ENCODE measurements around the gene RPRD1B.

DNA sequence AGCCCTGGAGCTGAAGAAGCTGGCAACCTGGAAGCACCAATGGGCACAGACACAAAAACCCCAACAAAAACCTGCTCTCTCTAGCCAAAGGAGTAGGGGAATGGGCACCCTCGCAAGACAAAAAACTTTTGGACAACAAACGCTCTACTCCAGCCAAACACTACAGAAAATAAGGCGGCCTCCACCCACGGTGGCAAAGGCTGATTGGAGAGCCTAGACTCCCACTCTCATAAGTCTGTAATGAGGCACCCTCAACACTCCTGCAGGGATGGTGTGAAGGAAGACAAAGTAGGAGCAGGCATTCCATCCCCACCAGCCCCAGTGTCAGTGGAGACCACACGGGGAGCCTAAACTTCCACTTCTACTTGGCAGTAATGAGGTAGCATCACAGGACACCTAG, 9.1 kb upstream of the RPRD1B start:
- TF ChIP-seq, protein P1, sequence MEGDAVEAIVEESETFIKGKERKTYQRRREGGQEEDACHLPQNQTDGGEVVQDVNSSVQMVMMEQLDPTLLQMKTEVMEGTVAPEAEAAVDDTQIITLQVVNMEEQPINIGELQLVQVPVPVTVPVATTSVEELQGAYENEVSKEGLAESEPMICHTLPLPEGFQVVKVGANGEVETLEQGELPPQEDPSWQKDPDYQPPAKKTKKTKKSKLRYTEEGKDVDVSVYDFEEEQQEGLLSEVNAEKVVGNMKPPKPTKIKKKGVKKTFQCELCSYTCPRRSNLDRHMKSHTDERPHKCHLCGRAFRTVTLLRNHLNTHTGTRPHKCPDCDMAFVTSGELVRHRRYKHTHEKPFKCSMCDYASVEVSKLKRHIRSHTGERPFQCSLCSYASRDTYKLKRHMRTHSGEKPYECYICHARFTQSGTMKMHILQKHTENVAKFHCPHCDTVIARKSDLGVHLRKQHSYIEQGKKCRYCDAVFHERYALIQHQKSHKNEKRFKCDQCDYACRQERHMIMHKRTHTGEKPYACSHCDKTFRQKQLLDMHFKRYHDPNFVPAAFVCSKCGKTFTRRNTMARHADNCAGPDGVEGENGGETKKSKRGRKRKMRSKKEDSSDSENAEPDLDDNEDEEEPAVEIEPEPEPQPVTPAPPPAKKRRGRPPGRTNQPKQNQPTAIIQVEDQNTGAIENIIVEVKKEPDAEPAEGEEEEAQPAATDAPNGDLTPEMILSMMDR (IDR thresholded peaks at IDR 0.05; ENCODE audit: low read depth, low read length, missing input control), result no peak
- no peak for TF ChIP-seq RAD21 (IDR thresholded peaks at IDR 0.05)
- no peak for TF ChIP-seq TAF1 (conservative IDR thresholded peaks at IDR 0.05)
- TF ChIP-seq, protein P2, sequence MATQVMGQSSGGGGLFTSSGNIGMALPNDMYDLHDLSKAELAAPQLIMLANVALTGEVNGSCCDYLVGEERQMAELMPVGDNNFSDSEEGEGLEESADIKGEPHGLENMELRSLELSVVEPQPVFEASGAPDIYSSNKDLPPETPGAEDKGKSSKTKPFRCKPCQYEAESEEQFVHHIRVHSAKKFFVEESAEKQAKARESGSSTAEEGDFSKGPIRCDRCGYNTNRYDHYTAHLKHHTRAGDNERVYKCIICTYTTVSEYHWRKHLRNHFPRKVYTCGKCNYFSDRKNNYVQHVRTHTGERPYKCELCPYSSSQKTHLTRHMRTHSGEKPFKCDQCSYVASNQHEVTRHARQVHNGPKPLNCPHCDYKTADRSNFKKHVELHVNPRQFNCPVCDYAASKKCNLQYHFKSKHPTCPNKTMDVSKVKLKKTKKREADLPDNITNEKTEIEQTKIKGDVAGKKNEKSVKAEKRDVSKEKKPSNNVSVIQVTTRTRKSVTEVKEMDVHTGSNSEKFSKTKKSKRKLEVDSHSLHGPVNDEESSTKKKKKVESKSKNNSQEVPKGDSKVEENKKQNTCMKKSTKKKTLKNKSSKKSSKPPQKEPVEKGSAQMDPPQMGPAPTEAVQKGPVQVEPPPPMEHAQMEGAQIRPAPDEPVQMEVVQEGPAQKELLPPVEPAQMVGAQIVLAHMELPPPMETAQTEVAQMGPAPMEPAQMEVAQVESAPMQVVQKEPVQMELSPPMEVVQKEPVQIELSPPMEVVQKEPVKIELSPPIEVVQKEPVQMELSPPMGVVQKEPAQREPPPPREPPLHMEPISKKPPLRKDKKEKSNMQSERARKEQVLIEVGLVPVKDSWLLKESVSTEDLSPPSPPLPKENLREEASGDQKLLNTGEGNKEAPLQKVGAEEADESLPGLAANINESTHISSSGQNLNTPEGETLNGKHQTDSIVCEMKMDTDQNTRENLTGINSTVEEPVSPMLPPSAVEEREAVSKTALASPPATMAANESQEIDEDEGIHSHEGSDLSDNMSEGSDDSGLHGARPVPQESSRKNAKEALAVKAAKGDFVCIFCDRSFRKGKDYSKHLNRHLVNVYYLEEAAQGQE (IDR thresholded peaks at IDR 0.05), result no peak
- no peak for TF ChIP-seq ZBTB33 (IDR thresholded peaks at IDR 0.05)
- TF ChIP-seq EGR1 (IDR thresholded peaks at IDR 0.05; ENCODE audit: low read depth in 2 of 2), result no peak
- no peak for TF ChIP-seq RXRA (IDR thresholded peaks at IDR 0.05)
- no peak for TF ChIP-seq FOXA1 (IDR thresholded peaks at IDR 0.05)
- no peak for TF ChIP-seq JUND (IDR thresholded peaks at IDR 0.05)
- no peak for TF ChIP-seq MAX (IDR thresholded peaks at IDR 0.05)
- no peak for TF ChIP-seq GABPA (IDR thresholded peaks at IDR 0.05 in 1 of 2, conservative IDR thresholded peaks at IDR 0.05 in 1 of 2)
- TF ChIP-seq YY1 (IDR thresholded peaks at IDR 0.05), result no peak
- no peak for TF ChIP-seq SP1 (IDR thresholded peaks at IDR 0.05)
